Measurements from ENCODE around the gene KSR1.
"Not testable (repeated sequence)": the region's sequence is repeated elsewhere in the genome, so short reads cannot be mapped to it uniquely, and the experiment has no call there.

Gene KSR1

GRCh38 chr17:27631897-27632725, 175.9 kb downstream of the KSR1 start:
- H3K27me3 ChIP-seq (replicated peaks) = no peaks in the 10 kb centered on the region
- DNase-seq = no peak
- in situ Hi-C loops (cut with HindIII; ENCODE audit: low pct_ligation_motif_present, low sequenced_read_pairs) = no loop called here
- H3K4me3 ChIP-seq (ENCODE audit: low read depth, low read length) = no peak overlapping the region
- H3K27ac ChIP-seq = no peak overlapping the region
- no peaks in the 10 kb centered on the region for H3K36me3 ChIP-seq (replicated peaks)
- no peak for TF ChIP-seq CTCF (IDR thresholded peaks at IDR 0.05; ENCODE audit: low read depth, low read length, missing control alignments)

GRCh38 chr17:27632766-27633165, 176.5 kb downstream of the KSR1 start:
- in situ Hi-C loops (cut with HindIII; ENCODE audit: low pct_ligation_motif_present, low sequenced_read_pairs); H3K27ac ChIP-seq; H3K36me3 ChIP-seq (replicated peaks); H3K27me3 ChIP-seq (replicated peaks); H3K4me3 ChIP-seq (ENCODE audit: low read depth, low read length): not testable (repeated sequence)
- DNase-seq = peak; percentile 66

- in situ Hi-C loops (cut with HindIII; ENCODE audit: low pct_ligation_motif_present, low sequenced_read_pairs) = no loop called here
- Histone ChIP-seq H3K4me3 (ENCODE audit: low read depth, low read length) (no peak overlapping the region), H3K27me3 (replicated peaks) (no peaks in the 10 kb centered on the region), H3K27ac (no peak overlapping the region), H3K36me3 (replicated peaks) (no peaks in the 10 kb centered on the region)
- TF ChIP-seq CTCF (IDR thresholded peaks at IDR 0.05; ENCODE audit: low read depth, low read length, missing control alignments) = no peak
- no peak for DNase-seq
These were observed 177.2 kb downstream of the KSR1 start for GRCh38 chr17:27633312-27634025.

- DNase-seq = no peak
- in situ Hi-C loops (cut with HindIII; ENCODE audit: low pct_ligation_motif_present, low sequenced_read_pairs) = no loop called here
- H3K36me3 ChIP-seq (replicated peaks) = no peaks in the 10 kb centered on the region
- H3K27ac ChIP-seq = no peak overlapping the region
- no peaks in the 10 kb centered on the region for H3K27me3 ChIP-seq (replicated peaks)
- H3K4me3 ChIP-seq (ENCODE audit: low read depth, low read length) = no peak overlapping the region
- no peak for TF ChIP-seq CTCF (IDR thresholded peaks at IDR 0.05; ENCODE audit: low read depth, low read length, missing control alignments)
These were observed 177.7 kb downstream of the KSR1 start for GRCh38 chr17:27634026-27634335.

- H3K4me3 ChIP-seq (ENCODE audit: low read depth, low read length) = no peak overlapping the region
- no peak overlapping the region for H3K27ac ChIP-seq
- DNase-seq = no peak
- H3K36me3 ChIP-seq (replicated peaks) = no peaks in the 10 kb centered on the region
- no peak for TF ChIP-seq CTCF (IDR thresholded peaks at IDR 0.05; ENCODE audit: low read depth, low read length, missing control alignments)
- in situ Hi-C loops (cut with HindIII; ENCODE audit: low pct_ligation_motif_present, low sequenced_read_pairs) = no loop called here
- no peaks in the 10 kb centered on the region for H3K27me3 ChIP-seq (replicated peaks)
These were observed 178.5 kb downstream of the KSR1 start for GRCh38 chr17:27634776-27635175.

GRCh38 chr17:27635275-27635823, 179.1 kb downstream of the KSR1 start:
- in situ Hi-C loops (cut with HindIII; ENCODE audit: low pct_ligation_motif_present, low sequenced_read_pairs) = no loop called here
- Histone ChIP-seq H3K27me3 (replicated peaks) (no peaks in the 10 kb centered on the region), H3K27ac (no peak overlapping the region), H3K4me3 (ENCODE audit: low read depth, low read length) (no peak overlapping the region), H3K36me3 (replicated peaks) (no peaks in the 10 kb centered on the region)
- TF ChIP-seq CTCF (IDR thresholded peaks at IDR 0.05; ENCODE audit: low read depth, low read length, missing control alignments) = no peak
- no peak for DNase-seq

GRCh38 chr17:27636005-27636520, 179.8 kb downstream of the KSR1 start:
- H3K4me3 ChIP-seq (ENCODE audit: low read depth, low read length); H3K27me3 ChIP-seq (replicated peaks); DNase-seq; H3K36me3 ChIP-seq (replicated peaks); H3K27ac ChIP-seq; in situ Hi-C loops (cut with HindIII; ENCODE audit: low pct_ligation_motif_present, low sequenced_read_pairs): not testable (repeated sequence)

- H3K27ac ChIP-seq; H3K27me3 ChIP-seq (replicated peaks); DNase-seq; H3K36me3 ChIP-seq (replicated peaks); in situ Hi-C loops (cut with HindIII; ENCODE audit: low pct_ligation_motif_present, low sequenced_read_pairs); H3K4me3 ChIP-seq (ENCODE audit: low read depth, low read length): not testable (repeated sequence)
These were observed 181.6 kb downstream of the KSR1 start for GRCh38 chr17:27637818-27638217.

- DNase-seq; H3K4me3 ChIP-seq (ENCODE audit: low read depth, low read length); H3K27me3 ChIP-seq (replicated peaks); in situ Hi-C loops (cut with HindIII; ENCODE audit: low pct_ligation_motif_present, low sequenced_read_pairs); H3K36me3 ChIP-seq (replicated peaks); H3K27ac ChIP-seq: not testable (repeated sequence)
These were observed 182.2 kb downstream of the KSR1 start for GRCh38 chr17:27638415-27638914.
